Colonic mucosa (tissue), 4 donors: ENCODE data around the gene NEK5. TPM values are rescaled to one million over a fixed set of nuclear protein-coding genes. Genes with fewer than 3 reads are reported as not detected.
"Not testable (repeated sequence)": the region's sequence is repeated elsewhere in the genome, so short reads cannot be mapped to it uniquely, and the experiment has no call there.

Source experiments
- DNase-seq: peaks from one replicate; pipeline ENCODE4 v3.0.0-alpha.2; 2020
- H3K27ac ChIP-seq: fragments of 200-600 bp; one replicate; pipeline ENCODE4 v1.8.0; 2021
- H3K27me3 ChIP-seq: fragments of 200-600 bp; one replicate; pipeline ENCODE4 v1.8.0; 2021
- H3K36me3 ChIP-seq: fragments of 200-600 bp; one replicate; pipeline ENCODE4 v1.8.0; 2021
- H3K4me1 ChIP-seq: fragments of 200-600 bp; one replicate; pipeline ENCODE4 v1.8.0; 2021; ENCODE audit warnings: mild to moderate bottlenecking
- H3K4me3 ChIP-seq: fragments of 200-600 bp; one replicate; pipeline ENCODE4 v1.8.0; 2021
- H3K9ac ChIP-seq, 2 donors: one replicate each; pipeline ENCODE4 v1.7.0; 2013; ENCODE audit warnings: control low read depth in 2 of 2, low read depth in 2 of 2, low read length in 2 of 2
- H3K9me3 ChIP-seq: fragments of 200-600 bp; one replicate; pipeline ENCODE4 v1.8.0; 2021
- intact Hi-C: fragments of 100-400 bp; cut with DNase I; formaldehyde crosslinking; loops from one replicate; pipeline ENCODE4 v1.14.1; 2022
- total RNA-seq, 2 donors: library from RNA; stranded (reverse); fragmentation: NEBNext Ultra II Directional in 1 of 2; extraction: Animal tissue kit (Norgen Biotek cat#: 25700) in 1 of 2; gene quantifications; one replicate each; pipeline ENCODE4 v1.2.1, GENCODE V29; 2021
- TF ChIP-seq, protein P1 (sequence below): fragments of 200-600 bp; IDR thresholded peaks from one replicate; pipeline ENCODE4 v1.8.0; 2022; ENCODE audit warnings: antibody characterized with exemption, mild to moderate bottlenecking
- donor health status: healthy.
- donor health status: DM: no; HTN: no; CAD: no.
- donor health status: DM: no; HTN: no; CAD: no.

NEK5 gene
- total RNA-seq, 2 donors from 2014 or later, result 0.24 to 0.25 TPM

DNA sequence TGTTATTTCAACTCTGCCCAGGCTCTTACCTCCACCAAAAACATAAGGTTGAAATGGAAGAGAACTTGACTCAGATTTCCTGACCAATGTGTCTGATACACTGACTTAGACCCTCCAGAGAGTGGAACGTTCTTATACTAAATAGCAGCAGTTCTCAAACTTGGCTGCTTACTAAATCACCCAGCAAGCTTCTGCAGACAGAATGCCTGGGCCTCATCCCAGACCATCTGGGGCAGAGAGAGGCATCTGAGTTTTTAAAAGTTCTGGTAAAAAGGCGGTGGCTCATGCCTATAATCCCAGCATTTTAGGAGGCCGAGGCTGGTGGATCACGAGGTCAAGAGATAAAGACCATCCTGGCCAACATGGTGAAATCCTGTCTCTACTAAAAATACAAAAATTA is 46.3 kb downstream of the NEK5 start:
- no peaks in the 10 kb centered on the region for H3K4me1 ChIP-seq
- no peak overlapping the region for H3K9ac ChIP-seq
- intact Hi-C loops, result no loop called here
- H3K9me3 ChIP-seq, result no peaks in the 10 kb centered on the region
- H3K4me3 ChIP-seq, result no peak overlapping the region
- DNase-seq, result no peak
- H3K36me3 ChIP-seq, result no peaks in the 10 kb centered on the region
- no peak overlapping the region for H3K27ac ChIP-seq
- H3K27me3 ChIP-seq, result no peaks in the 10 kb centered on the region
- TF ChIP-seq, protein P1, sequence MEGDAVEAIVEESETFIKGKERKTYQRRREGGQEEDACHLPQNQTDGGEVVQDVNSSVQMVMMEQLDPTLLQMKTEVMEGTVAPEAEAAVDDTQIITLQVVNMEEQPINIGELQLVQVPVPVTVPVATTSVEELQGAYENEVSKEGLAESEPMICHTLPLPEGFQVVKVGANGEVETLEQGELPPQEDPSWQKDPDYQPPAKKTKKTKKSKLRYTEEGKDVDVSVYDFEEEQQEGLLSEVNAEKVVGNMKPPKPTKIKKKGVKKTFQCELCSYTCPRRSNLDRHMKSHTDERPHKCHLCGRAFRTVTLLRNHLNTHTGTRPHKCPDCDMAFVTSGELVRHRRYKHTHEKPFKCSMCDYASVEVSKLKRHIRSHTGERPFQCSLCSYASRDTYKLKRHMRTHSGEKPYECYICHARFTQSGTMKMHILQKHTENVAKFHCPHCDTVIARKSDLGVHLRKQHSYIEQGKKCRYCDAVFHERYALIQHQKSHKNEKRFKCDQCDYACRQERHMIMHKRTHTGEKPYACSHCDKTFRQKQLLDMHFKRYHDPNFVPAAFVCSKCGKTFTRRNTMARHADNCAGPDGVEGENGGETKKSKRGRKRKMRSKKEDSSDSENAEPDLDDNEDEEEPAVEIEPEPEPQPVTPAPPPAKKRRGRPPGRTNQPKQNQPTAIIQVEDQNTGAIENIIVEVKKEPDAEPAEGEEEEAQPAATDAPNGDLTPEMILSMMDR, result no peak

DNA sequence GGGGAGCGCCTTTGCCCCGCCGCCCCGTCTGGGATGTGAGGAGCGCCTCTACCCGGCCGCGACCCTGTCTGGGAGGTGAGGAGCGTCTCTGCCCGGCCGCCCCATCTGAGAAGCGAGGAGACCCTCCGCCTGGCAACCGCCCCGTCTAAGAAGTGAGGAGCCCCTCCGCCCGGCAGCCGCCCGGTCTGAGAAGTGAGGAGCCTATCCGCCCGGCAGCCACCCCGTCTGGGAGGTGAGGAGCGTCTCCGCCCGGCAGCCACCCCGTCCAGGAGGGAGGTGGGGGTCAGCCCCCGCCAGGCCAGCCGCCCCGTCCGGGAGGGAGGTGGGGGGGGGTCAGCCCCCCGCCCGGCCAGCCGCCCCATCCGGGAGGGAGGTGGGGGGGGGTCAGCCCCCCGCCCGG is 49.0 kb downstream of the NEK5 start:
- H3K9me3 ChIP-seq, DNase-seq, H3K36me3 ChIP-seq, H3K9ac ChIP-seq, intact Hi-C loops, H3K27ac ChIP-seq, H3K4me1 ChIP-seq, H3K27me3 ChIP-seq, H3K4me3 ChIP-seq: not testable (repeated sequence)

DNA sequence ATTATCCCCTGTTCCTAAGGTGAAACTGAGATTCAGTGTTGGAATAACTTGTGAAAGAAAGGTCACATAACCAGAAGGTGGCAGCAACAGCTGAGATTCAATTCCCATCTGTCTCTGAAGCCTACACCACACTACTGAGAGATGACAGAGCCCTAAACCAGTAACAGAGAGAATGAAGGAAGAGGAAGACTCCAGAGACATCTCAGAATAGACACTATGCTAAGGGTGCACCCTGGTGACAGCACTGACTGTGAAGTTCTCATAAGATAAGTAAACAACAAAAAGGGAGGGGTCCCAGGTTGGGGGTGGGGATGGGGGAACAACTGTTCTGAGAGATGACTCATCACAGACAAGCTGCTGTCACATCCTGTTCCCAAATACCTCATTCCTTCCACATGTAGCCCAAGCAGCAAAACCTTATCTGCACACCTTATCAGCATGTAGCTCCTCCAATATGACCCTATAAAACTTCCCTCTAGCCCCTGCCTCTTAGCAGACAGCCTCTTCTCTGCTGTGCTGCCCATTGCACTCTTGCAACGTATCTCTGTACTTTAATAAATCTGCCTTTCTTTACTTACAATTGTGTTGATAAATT is 57.8 kb downstream of the NEK5 start:
- Histone ChIP-seq H3K36me3 (no peaks in the 10 kb centered on the region), H3K4me3 (no peak overlapping the region), H3K4me1 (no peaks in the 10 kb centered on the region), H3K27me3 (no peaks in the 10 kb centered on the region), H3K9ac (no peak overlapping the region), H3K27ac (no peak overlapping the region), H3K9me3 (peaks cover 8% of the 10 kb centered on the region)
- DNase-seq, result no peak
- intact Hi-C loops, result no loop called here
- TF ChIP-seq, protein P1, result no peak

DNA sequence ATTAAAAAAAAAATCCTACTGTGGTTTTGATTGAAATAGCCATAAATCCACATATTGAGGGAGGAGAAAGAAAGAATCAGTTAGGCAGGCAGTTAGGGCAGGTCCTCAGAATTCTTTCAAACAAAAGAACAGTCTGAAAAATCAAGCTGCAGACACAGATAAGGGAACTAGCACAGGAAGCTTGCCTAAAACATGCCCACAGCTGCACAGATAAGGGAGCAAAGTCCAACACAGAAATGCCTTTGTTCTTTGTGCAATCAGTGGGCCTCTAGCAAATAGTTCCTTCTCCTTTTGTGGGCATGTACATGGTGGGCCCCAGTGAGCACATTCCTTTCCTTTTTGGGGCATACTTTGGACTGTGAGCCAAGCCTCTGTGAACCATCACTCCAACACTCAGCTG is 61.6 kb downstream of the NEK5 start:
- H3K9ac ChIP-seq, result no peak overlapping the region
- no peaks in the 10 kb centered on the region for H3K36me3 ChIP-seq
- H3K4me3 ChIP-seq, result no peak overlapping the region
- H3K27ac ChIP-seq, result no peak overlapping the region
- no peak for DNase-seq
- peaks cover 8% of the 10 kb centered on the region for H3K9me3 ChIP-seq
- H3K27me3 ChIP-seq, result no peaks in the 10 kb centered on the region
- TF ChIP-seq, protein P1, result no peak
- H3K4me1 ChIP-seq, result no peaks in the 10 kb centered on the region
- intact Hi-C loops, result no loop called here

DNA sequence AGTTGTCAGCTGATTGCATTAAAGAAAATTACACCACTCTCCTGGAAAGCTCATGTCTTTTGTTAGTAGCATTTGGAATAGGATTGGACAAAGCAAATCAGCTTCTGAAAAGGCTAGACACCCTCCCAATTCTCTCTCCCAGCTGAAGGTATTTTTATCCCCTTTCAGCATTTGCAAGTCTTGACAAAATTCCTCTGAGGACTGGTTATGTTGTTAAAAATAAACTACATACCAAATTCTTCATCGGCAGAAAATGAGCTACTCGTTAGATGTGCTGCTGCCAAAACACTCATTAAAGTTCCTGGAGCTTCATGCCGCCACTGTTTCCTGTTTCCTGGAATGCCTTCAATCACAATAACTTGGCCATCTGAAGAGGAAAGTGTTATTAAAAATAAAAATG is 67.3 kb downstream of the NEK5 start:
- H3K9me3 ChIP-seq, result no peaks in the 10 kb centered on the region
- TF ChIP-seq, protein P1, result no peak
- no peaks in the 10 kb centered on the region for H3K27me3 ChIP-seq
- H3K4me1 ChIP-seq, result no peaks in the 10 kb centered on the region
- DNase-seq, result no peak
- intact Hi-C loops, result no loop called here
- no peaks in the 10 kb centered on the region for H3K36me3 ChIP-seq
- H3K4me3 ChIP-seq, result no peak overlapping the region
- H3K27ac ChIP-seq, result no peak overlapping the region
- H3K9ac ChIP-seq, result no peak overlapping the region

DNA sequence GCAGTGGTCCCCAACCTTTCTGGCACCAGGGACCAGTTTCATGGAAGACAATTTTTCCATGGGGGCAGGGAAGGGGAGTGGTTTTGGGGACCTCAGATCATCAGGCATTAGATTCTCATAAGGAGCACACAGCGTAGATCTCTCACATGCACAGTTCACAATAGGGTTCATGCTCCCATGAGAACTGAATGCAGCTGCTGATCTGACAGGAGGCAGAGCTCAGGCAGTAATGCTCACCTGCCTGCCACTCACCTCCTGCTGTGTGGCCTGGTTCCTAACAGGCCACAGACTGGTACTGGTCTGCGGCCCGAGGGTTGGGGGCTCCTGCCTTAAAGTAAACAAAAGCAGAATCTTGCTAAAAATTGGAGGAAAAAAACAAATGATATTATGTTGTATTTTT is 67.8 kb downstream of the NEK5 start:
- intact Hi-C loops, H3K27ac ChIP-seq, H3K4me3 ChIP-seq, H3K36me3 ChIP-seq, H3K4me1 ChIP-seq, H3K27me3 ChIP-seq, H3K9me3 ChIP-seq, H3K9ac ChIP-seq, DNase-seq: not testable (repeated sequence)
